ENCODE data around the gene CACNG1.

CACNG1 gene, protein sequence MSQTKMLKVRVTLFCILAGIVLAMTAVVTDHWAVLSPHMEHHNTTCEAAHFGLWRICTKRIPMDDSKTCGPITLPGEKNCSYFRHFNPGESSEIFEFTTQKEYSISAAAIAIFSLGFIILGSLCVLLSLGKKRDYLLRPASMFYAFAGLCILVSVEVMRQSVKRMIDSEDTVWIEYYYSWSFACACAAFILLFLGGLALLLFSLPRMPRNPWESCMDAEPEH

DNA sequence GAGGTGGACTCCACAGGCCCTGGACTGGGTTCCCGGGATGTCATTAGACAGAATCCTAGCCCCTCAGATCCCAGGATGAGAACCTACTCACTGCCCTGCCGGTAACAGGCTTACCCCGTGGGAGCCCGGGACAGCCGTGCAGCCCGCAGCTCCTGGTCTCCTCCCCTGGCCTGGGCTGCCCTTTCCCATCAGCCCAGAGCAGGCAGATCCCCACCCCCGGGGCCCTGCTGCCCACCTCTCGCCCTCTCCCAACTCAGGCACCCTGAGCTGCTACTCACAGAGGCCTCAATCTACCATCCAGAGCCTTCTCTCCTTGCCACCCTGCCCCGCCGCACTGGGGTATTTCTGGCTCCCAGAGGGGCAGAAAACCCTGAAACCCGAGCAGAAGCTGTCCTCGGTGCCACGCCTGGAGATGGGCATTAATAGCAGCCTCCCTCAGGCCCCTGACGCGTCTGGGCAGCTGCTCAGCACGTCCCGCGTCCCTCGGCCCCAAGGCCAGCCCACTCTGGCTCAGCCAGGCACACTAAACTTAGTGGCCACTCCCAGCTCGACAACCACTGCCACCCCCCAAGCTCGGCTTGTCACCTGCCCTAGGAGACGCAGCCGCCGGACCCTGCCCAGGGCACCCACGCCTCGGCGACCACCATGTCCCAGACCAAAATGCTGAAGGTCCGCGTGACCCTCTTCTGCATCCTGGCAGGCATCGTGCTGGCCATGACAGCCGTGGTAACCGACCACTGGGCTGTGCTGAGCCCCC is at the start of gene CACNG1:
Gene CACNG1 (plus strand): TSS at position 539 of the 757 bp plus-strand sequence. CDS start 107 bp downstream, at position 646.
- Histone ChIP-seq H3K27ac (ENCODE audit: low read depth, low read length) (no peak within 1 kb of the TSS), H3K36me3 (ENCODE audit: control insufficient read depth in 1 of 2, insufficient read depth in 2 of 2, low read length in 2 of 2) (no peaks in the 10 kb centered on the region), H3K9me3 (ENCODE audit: control insufficient read depth in 1 of 2, low read length in 2 of 2) (peaks cover 4 to 14% of the 10 kb centered on the region in 2 donors), H3K4me3 (ENCODE audit: low read depth in 1 of 2, low read length in 2 of 2) (no peak within 1 kb of the TSS), H3K9ac (ENCODE audit: low read depth in 1 of 2, low read length in 2 of 2) (no peak within 1 kb of the TSS), H3K27me3 (ENCODE audit: control insufficient read depth in 1 of 2, insufficient read depth in 2 of 2, low read length in 2 of 2) (no peaks in the 10 kb centered on the region), H3K4me1 (ENCODE audit: control insufficient read depth in 1 of 2, insufficient read depth in 2 of 2, low read length in 2 of 2) (peaks cover 8 to 9% of the 10 kb centered on the region in 2 donors)

DNA sequence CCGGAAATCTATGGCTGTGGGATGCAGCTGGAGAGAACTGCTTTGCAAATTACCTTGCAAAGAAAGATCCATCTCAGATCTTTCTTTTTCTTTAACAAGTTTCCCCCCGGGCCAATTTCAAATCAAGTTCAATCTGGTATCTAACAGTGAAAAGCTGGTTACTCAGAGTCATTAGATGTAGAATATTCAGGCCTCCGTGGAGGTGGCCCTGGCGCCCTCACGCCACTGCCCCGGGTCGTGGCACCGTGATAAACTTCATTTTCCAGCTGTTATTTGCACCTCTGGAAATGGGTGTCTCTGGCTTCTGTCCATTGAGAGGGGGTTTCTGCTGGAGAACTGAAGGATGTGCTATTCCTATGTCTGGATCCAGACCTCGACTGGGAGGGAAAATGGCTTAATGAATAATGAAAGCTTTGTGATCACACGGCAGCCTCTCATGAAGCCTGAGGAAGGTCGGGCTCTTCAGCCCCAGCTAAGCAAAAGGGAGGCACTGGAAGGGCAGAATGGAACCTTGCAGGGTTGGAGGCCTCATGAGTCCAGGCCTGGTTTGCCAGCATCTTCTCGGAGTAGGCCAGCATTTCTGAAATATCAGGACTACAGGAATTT is 49.3 kb upstream of the CACNG1 start:
- no peak overlapping the region for H3K9ac ChIP-seq (ENCODE audit: low read depth in 1 of 2, low read length in 2 of 2)
- H3K27ac ChIP-seq (ENCODE audit: low read depth, low read length): no peak overlapping the region
- H3K4me3 ChIP-seq (ENCODE audit: low read depth in 1 of 2, low read length in 2 of 2): no peak overlapping the region
- H3K9me3 ChIP-seq (ENCODE audit: control insufficient read depth in 1 of 2, low read length in 2 of 2): no peaks in the 10 kb centered on the region
- H3K4me1 ChIP-seq (ENCODE audit: control insufficient read depth in 1 of 2, insufficient read depth in 2 of 2, low read length in 2 of 2): no peaks in the 10 kb centered on the region
- H3K27me3 ChIP-seq (ENCODE audit: control insufficient read depth in 1 of 2, insufficient read depth in 2 of 2, low read length in 2 of 2): no peaks in the 10 kb centered on the region
- H3K36me3 ChIP-seq (ENCODE audit: control insufficient read depth in 1 of 2, insufficient read depth in 2 of 2, low read length in 2 of 2): no peaks in the 10 kb centered on the region

DNA sequence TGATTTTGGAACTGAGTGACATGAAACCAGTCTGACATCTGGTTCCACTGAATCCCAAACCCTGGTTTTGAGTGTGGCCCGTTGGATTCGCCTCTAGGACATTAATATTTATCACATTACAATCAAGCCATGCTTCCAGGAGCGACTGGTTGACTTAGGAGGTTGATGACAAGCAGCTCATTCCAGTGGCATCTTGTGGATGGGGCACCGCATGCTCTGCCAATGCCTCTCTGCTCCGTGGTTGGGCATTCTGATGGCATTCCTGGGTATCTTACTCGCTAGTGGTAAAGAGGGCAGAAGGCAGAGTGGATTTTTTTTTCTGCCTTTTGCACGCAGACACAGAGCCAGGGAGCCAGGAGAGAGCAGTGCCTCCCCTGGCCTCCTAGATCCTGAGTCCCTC is 48.4 kb upstream of the CACNG1 start:
- Histone ChIP-seq H3K4me1 (ENCODE audit: control insufficient read depth in 1 of 2, insufficient read depth in 2 of 2, low read length in 2 of 2) (no peaks in the 10 kb centered on the region), H3K27ac (ENCODE audit: low read depth, low read length) (no peak overlapping the region), H3K27me3 (ENCODE audit: control insufficient read depth in 1 of 2, insufficient read depth in 2 of 2, low read length in 2 of 2) (no peaks in the 10 kb centered on the region), H3K9me3 (ENCODE audit: control insufficient read depth in 1 of 2, low read length in 2 of 2) (no peaks in the 10 kb centered on the region), H3K36me3 (ENCODE audit: control insufficient read depth in 1 of 2, insufficient read depth in 2 of 2, low read length in 2 of 2) (no peaks in the 10 kb centered on the region), H3K9ac (ENCODE audit: low read depth in 1 of 2, low read length in 2 of 2) (no peak overlapping the region), H3K4me3 (ENCODE audit: low read depth in 1 of 2, low read length in 2 of 2) (no peak overlapping the region)

DNA sequence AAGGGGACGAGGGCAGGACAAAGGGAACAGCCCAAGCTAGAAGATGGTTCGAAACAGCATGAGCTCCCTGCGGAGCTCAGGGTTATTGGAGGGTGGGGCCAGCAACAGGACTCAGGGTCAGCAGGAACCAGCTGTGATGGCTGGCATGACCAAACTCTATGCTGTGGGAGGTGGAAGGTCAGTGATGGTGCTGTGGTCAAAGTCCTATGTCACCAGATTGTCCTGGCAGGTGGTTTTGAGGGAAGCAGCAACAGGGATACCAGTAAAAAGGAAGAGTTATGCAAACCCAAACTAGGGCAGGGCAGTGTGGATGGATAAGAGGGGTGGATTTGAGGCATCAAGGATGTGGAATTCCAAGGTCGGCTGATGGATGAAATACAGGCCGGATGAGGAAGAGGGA is 47.4 kb upstream of the CACNG1 start:
- Histone ChIP-seq H3K36me3 (ENCODE audit: control insufficient read depth in 1 of 2, insufficient read depth in 2 of 2, low read length in 2 of 2) (no peaks in the 10 kb centered on the region), H3K27me3 (ENCODE audit: control insufficient read depth in 1 of 2, insufficient read depth in 2 of 2, low read length in 2 of 2) (no peaks in the 10 kb centered on the region), H3K4me3 (ENCODE audit: low read depth in 1 of 2, low read length in 2 of 2) (no peak overlapping the region), H3K9me3 (ENCODE audit: control insufficient read depth in 1 of 2, low read length in 2 of 2) (no peaks in the 10 kb centered on the region), H3K9ac (ENCODE audit: low read depth in 1 of 2, low read length in 2 of 2) (no peak overlapping the region), H3K27ac (ENCODE audit: low read depth, low read length) (no peak overlapping the region), H3K4me1 (ENCODE audit: control insufficient read depth in 1 of 2, insufficient read depth in 2 of 2, low read length in 2 of 2) (no peaks in the 10 kb centered on the region)

DNA sequence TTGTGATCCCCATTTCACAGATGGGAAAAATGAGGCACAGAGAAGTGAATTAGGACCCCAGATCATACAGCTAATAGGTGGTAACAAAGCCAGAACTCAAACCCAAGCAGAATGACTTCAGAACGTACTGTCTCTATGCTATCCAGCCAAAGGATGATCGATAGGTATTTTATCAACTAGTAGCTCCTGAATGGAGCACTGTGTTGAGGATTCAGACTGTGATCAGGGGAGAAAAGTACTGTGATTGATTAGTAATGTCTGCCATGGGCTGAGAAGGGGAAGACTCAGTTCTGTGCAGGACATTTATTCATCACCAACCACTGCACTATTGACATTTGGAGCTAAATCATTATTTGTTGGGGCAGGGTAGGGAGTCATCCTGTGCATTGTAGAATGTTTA is 41.1 kb upstream of the CACNG1 start:
- no peaks in the 10 kb centered on the region for H3K9me3 ChIP-seq (ENCODE audit: control insufficient read depth in 1 of 2, low read length in 2 of 2)
- H3K27me3 ChIP-seq (ENCODE audit: control insufficient read depth in 1 of 2, insufficient read depth in 2 of 2, low read length in 2 of 2): peaks cover 0 to 2% of the 10 kb centered on the region in 2 donors
- H3K4me3 ChIP-seq (ENCODE audit: low read depth in 1 of 2, low read length in 2 of 2): no peak overlapping the region
- H3K36me3 ChIP-seq (ENCODE audit: control insufficient read depth in 1 of 2, insufficient read depth in 2 of 2, low read length in 2 of 2): no peaks in the 10 kb centered on the region
- H3K4me1 ChIP-seq (ENCODE audit: control insufficient read depth in 1 of 2, insufficient read depth in 2 of 2, low read length in 2 of 2): no peaks in the 10 kb centered on the region
- H3K27ac ChIP-seq (ENCODE audit: low read depth, low read length): no peak overlapping the region
- H3K9ac ChIP-seq (ENCODE audit: low read depth in 1 of 2, low read length in 2 of 2): no peak overlapping the region

DNA sequence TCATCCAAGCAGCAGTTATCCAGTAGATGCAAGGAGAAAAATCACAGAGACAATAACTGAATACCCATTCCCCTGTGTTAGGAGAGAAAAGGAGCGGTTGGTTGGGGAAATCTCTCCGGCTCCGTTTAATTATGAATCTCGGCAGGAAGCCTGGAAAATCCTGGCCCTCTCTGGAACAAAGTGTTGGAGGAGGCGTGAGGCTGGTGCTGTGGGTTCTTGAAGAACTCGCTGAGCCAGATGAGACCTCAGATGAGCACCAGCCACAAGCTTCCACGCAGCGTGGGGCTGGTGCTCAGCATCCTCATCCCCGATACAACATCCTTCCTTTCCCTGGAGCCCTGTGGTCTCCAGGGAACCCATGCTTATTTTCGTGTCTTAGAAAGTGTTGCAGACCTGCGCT is 40.2 kb upstream of the CACNG1 start:
- H3K4me3 ChIP-seq (ENCODE audit: low read depth in 1 of 2, low read length in 2 of 2): no peak overlapping the region
- H3K27ac ChIP-seq (ENCODE audit: low read depth, low read length): no peak overlapping the region
- no peaks in the 10 kb centered on the region for H3K36me3 ChIP-seq (ENCODE audit: control insufficient read depth in 1 of 2, insufficient read depth in 2 of 2, low read length in 2 of 2)
- H3K4me1 ChIP-seq (ENCODE audit: control insufficient read depth in 1 of 2, insufficient read depth in 2 of 2, low read length in 2 of 2): no peaks in the 10 kb centered on the region
- H3K9me3 ChIP-seq (ENCODE audit: control insufficient read depth in 1 of 2, low read length in 2 of 2): no peaks in the 10 kb centered on the region
- peaks cover 0 to 2% of the 10 kb centered on the region in 2 donors for H3K27me3 ChIP-seq (ENCODE audit: control insufficient read depth in 1 of 2, insufficient read depth in 2 of 2, low read length in 2 of 2)
- H3K9ac ChIP-seq (ENCODE audit: low read depth in 1 of 2, low read length in 2 of 2): no peak overlapping the region

DNA sequence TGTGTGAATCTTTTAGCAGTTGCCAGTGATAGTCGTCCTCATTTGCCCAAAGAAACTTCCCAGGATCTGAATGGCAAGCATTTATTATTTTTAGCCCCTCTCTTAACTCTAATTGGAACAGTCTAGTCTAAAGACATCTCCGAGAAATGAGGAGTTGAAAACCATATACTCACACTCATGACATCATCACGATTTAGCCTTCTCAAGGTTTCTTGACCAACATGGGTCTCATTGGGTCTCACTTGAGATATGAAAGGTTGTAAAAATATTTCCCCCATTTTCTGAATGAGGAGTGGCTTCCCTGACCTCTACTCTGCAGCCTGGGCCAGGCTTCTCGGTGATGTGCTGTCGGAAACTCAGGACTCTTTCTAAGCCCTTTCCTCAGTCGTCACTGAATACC is 37.1 kb upstream of the CACNG1 start:
- no peak overlapping the region for H3K4me3 ChIP-seq (ENCODE audit: low read depth in 1 of 2, low read length in 2 of 2)
- H3K9ac ChIP-seq (ENCODE audit: low read depth in 1 of 2, low read length in 2 of 2): no peak overlapping the region
- no peaks in the 10 kb centered on the region for H3K4me1 ChIP-seq (ENCODE audit: control insufficient read depth in 1 of 2, insufficient read depth in 2 of 2, low read length in 2 of 2)
- H3K36me3 ChIP-seq (ENCODE audit: control insufficient read depth in 1 of 2, insufficient read depth in 2 of 2, low read length in 2 of 2): no peaks in the 10 kb centered on the region
- H3K27me3 ChIP-seq (ENCODE audit: control insufficient read depth in 1 of 2, insufficient read depth in 2 of 2, low read length in 2 of 2): peaks cover 0 to 2% of the 10 kb centered on the region in 2 donors
- no peaks in the 10 kb centered on the region for H3K9me3 ChIP-seq (ENCODE audit: control insufficient read depth in 1 of 2, low read length in 2 of 2)
- H3K27ac ChIP-seq (ENCODE audit: low read depth, low read length): no peak overlapping the region

DNA sequence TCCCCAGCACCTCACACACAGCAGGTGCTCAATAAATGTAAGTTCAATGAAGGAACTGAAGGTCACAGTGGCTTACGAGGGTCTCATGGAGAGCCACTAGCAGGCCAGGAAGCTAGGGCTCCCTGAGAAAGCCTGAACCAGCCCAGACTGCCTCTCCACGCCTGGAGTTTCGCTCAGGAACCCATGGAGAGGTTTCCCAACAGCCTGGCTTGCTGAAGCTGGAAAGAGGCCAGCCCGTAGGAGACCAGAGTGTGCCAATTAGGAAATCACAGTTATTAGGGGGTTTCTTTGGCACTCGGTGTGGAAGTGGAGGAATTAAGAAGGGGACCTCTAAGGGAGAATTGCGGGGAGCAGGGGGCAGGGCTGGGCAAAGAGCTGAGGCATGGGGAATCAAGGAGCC is 36.3 kb upstream of the CACNG1 start:
- Histone ChIP-seq H3K27ac (ENCODE audit: low read depth, low read length) (no peak overlapping the region), H3K36me3 (ENCODE audit: control insufficient read depth in 1 of 2, insufficient read depth in 2 of 2, low read length in 2 of 2) (no peaks in the 10 kb centered on the region), H3K9ac (ENCODE audit: low read depth in 1 of 2, low read length in 2 of 2) (no peak overlapping the region), H3K9me3 (ENCODE audit: control insufficient read depth in 1 of 2, low read length in 2 of 2) (no peaks in the 10 kb centered on the region), H3K27me3 (ENCODE audit: control insufficient read depth in 1 of 2, insufficient read depth in 2 of 2, low read length in 2 of 2) (peaks cover 0 to 6% of the 10 kb centered on the region in 2 donors), H3K4me3 (ENCODE audit: low read depth in 1 of 2, low read length in 2 of 2) (no peak overlapping the region), H3K4me1 (ENCODE audit: control insufficient read depth in 1 of 2, insufficient read depth in 2 of 2, low read length in 2 of 2) (no peaks in the 10 kb centered on the region)

DNA sequence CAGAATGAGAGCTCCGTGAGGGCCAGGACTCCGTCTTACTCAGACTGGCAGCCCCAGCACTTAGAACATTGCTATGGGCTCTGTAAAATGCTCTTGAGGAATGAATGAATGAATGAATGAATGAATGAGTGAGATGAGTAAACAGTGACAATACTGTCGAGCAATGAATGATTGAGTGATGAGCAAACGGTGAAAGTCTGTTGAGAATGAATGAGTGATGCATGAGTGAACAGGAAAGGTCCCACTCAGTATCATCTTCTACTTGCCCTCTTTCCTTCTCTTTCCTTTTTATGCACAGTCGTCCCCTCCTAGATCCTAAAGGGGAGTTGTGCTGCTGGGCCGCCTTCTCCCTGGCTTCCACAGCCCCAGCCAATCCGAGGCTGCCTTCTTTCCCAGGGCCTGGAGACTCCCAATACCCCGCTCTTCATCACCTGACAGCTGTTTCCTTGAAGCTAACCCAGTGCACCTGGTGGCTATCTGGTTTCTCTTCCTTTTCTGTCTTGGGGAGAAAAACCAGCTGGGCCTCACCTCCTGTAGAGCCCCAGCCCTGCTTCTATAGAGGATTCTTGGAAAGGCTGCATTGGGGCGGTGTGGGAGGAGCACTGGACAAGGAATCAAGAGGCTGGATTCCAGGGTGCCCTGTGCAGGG is 32.7 kb upstream of the CACNG1 start:
- Histone ChIP-seq H3K36me3 (ENCODE audit: control insufficient read depth in 1 of 2, insufficient read depth in 2 of 2, low read length in 2 of 2) (no peaks in the 10 kb centered on the region), H3K4me1 (ENCODE audit: control insufficient read depth in 1 of 2, insufficient read depth in 2 of 2, low read length in 2 of 2) (no peaks in the 10 kb centered on the region), H3K9me3 (ENCODE audit: control insufficient read depth in 1 of 2, low read length in 2 of 2) (no peaks in the 10 kb centered on the region), H3K4me3 (ENCODE audit: low read depth in 1 of 2, low read length in 2 of 2) (no peak overlapping the region), H3K27me3 (ENCODE audit: control insufficient read depth in 1 of 2, insufficient read depth in 2 of 2, low read length in 2 of 2) (peaks cover 3 to 4% of the 10 kb centered on the region in 2 donors), H3K27ac (ENCODE audit: low read depth, low read length) (no peak overlapping the region), H3K9ac (ENCODE audit: low read depth in 1 of 2, low read length in 2 of 2) (no peak overlapping the region)

DNA sequence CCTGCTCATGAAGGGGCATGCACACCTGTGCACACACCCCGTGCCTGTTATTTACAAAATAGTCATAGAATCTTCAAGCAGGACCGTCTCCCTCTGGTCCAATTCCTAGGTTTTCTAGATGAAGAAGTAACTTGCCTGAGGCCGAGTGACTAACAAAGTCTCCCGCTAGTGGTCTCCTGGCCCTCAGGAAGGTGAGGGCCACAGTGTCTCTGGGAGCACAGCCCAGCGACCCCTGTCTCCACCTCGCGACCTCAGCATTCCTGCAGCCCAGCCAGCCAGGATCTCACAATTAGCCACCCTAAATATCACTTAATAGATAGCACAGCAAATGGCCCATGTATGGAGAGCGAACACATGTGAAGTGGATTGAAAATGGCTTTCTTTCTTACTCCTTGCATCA is 30.5 kb upstream of the CACNG1 start:
- no peak overlapping the region for H3K4me3 ChIP-seq (ENCODE audit: low read depth in 1 of 2, low read length in 2 of 2)
- H3K9me3 ChIP-seq (ENCODE audit: control insufficient read depth in 1 of 2, low read length in 2 of 2): no peaks in the 10 kb centered on the region
- no peak overlapping the region for H3K9ac ChIP-seq (ENCODE audit: low read depth in 1 of 2, low read length in 2 of 2)
- no peak overlapping the region for H3K27ac ChIP-seq (ENCODE audit: low read depth, low read length)
- no peaks in the 10 kb centered on the region for H3K4me1 ChIP-seq (ENCODE audit: control insufficient read depth in 1 of 2, insufficient read depth in 2 of 2, low read length in 2 of 2)
- H3K27me3 ChIP-seq (ENCODE audit: control insufficient read depth in 1 of 2, insufficient read depth in 2 of 2, low read length in 2 of 2): peaks cover 4 to 5% of the 10 kb centered on the region in 2 donors
- no peaks in the 10 kb centered on the region for H3K36me3 ChIP-seq (ENCODE audit: control insufficient read depth in 1 of 2, insufficient read depth in 2 of 2, low read length in 2 of 2)
